HepG2 (cell line): ENCODE measurements around the gene NHLRC3.

Experiments used
- ASH2L ChIP-seq: fragments of 300-600, 200-600 bp; sonication (generic); IDR thresholded peaks from 2 replicates; pipeline ENCODE4 v1.7.0; 2017; ENCODE audit warnings: low read depth, mild to moderate bottlenecking, moderate library complexity, mixed read lengths, low read length; ENCODE audit not compliant: insufficient read length
- POLR2A ChIP-seq, 2 experiments: IDR thresholded peaks; 2 replicates each; pipeline ENCODE4 v1.6.1; 2011; ENCODE audit warnings: low read depth in 2 of 2, low read length in 2 of 2, mild to moderate bottlenecking in 1 of 2, moderate library complexity in 1 of 2; ENCODE audit not compliant: insufficient read depth in 1 of 2
- POLR2AphosphoS5 ChIP-seq: IDR thresholded peaks from 2 replicates; pipeline ENCODE4 v1.6.1; 2012; ENCODE audit warnings: low read depth, low read length
- SAFB2 ChIP-seq: sonication (generic); formaldehyde crosslinking; IDR thresholded peaks from 2 replicates; pipeline ENCODE4 v1.5.1; 2020; ENCODE audit warnings: missing genetic modification reagents, low read depth, mild to moderate bottlenecking, borderline replicate concordance
- ZNF3 ChIP-seq: IDR thresholded peaks from 2 replicates; pipeline ENCODE4 v1.7.0; 2017; ENCODE audit warnings: inconsistent platforms
- ZNF430 ChIP-seq: sonication (generic); formaldehyde crosslinking; IDR thresholded peaks from 2 replicates; pipeline ENCODE4 v1.9.0; 2021; ENCODE audit warnings: mild to moderate bottlenecking, missing genetic modification reagents
- TF ChIP-seq, protein P1 (sequence below): sonication (generic); formaldehyde crosslinking; IDR thresholded peaks from 2 replicates; pipeline ENCODE4 v1.5.0; 2020; ENCODE audit warnings: mild to moderate bottlenecking, missing genetic modification reagents, moderate library complexity

DNA sequence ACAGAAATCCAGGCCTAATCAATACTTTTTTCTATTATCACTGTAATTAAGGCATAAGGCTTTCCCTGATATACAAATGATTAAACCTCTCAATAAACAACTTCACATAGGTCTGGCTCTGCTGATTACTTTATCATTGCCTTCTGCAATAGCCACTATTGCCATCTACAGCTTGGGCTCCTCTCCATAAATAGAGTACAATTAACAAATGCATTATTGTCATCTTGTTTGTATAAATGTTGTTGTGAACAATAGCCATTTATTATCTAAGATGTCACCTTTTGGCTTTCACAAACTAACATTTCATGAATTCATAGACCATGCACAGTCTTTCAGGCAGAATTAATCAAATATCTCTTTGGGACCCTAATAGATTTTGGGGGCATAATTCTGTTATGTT lies 53.3 kb downstream of the NHLRC3 start:
- TF ChIP-seq, protein P1, sequence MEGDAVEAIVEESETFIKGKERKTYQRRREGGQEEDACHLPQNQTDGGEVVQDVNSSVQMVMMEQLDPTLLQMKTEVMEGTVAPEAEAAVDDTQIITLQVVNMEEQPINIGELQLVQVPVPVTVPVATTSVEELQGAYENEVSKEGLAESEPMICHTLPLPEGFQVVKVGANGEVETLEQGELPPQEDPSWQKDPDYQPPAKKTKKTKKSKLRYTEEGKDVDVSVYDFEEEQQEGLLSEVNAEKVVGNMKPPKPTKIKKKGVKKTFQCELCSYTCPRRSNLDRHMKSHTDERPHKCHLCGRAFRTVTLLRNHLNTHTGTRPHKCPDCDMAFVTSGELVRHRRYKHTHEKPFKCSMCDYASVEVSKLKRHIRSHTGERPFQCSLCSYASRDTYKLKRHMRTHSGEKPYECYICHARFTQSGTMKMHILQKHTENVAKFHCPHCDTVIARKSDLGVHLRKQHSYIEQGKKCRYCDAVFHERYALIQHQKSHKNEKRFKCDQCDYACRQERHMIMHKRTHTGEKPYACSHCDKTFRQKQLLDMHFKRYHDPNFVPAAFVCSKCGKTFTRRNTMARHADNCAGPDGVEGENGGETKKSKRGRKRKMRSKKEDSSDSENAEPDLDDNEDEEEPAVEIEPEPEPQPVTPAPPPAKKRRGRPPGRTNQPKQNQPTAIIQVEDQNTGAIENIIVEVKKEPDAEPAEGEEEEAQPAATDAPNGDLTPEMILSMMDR (CRISPR knock-in tag): no peak
- TF ChIP-seq POLR2AphosphoS5: no peak
- no peak for TF ChIP-seq ZNF3 (CRISPR knock-in tag)
- TF ChIP-seq ZNF430: no peak
- no peak for TF ChIP-seq ASH2L
- TF ChIP-seq POLR2A (IDR thresholded peaks at IDR 0.05; ENCODE audit: insufficient read depth in 1 of 2, low read depth in 2 of 2, low read length in 2 of 2): no peak
- no peak for TF ChIP-seq SAFB2 (CRISPR knock-in tag)
